Esophagus muscularis mucosa (tissue), 4 donors: ENCODE results near the gene NIPBL. TPM values are rescaled to one million over a fixed set of nuclear protein-coding genes. Genes with fewer than 3 reads are reported as not detected.
"Not testable (repeated sequence)": the region's sequence is repeated elsewhere in the genome, so short reads cannot be mapped to it uniquely, and the experiment has no call there.

Source experiments
- DNase-seq: peaks from one replicate; pipeline ENCODE4 v3.0.0-alpha.2; 2017; ENCODE audit errors: extremely low spot score
- H3K27ac ChIP-seq, 4 donors: fragments of 200-600 bp; sonication (generic); replicated peaks in 1 of 4; 1 replicate in 3 of 4; 2 replicates in 1 of 4; pipeline ENCODE4 v1.5.1; 2016 to 2019; ENCODE audit warnings: mild to moderate bottlenecking in 1 of 4
- H3K27me3 ChIP-seq, 4 donors: fragments of 200-600 bp; sonication (generic); one replicate each; pipeline versions ENCODE4 v1.5.1 to v1.6.0; 2016 to 2019
- H3K36me3 ChIP-seq, 4 donors: fragments of 200-600 bp; sonication (generic); one replicate each; pipeline ENCODE4 v1.5.1; 2016 to 2019
- H3K4me1 ChIP-seq, 4 donors: fragments of 200-600 bp; sonication (generic); one replicate each; pipeline ENCODE4 v1.5.1; 2016 to 2019
- H3K4me3 ChIP-seq, 4 donors: fragments of 200-600 bp; sonication (generic); 1 replicate in 2 of 4; 2 replicates in 2 of 4; pipeline ENCODE4 v1.5.1; 2016 to 2019; ENCODE audit warnings: mild to moderate bottlenecking in 4 of 4, moderate library complexity in 1 of 4
- H3K9me3 ChIP-seq, 4 donors: fragments of 200-600 bp; sonication (generic); 1 replicate in 3 of 4; 2 replicates in 1 of 4; pipeline ENCODE4 v1.5.1; 2016 to 2019
- EP300 ChIP-seq: sonication (generic); formaldehyde crosslinking; IDR thresholded peaks from one replicate; pipeline ENCODE4 v1.6.1; 2017; ENCODE audit warnings: antibody characterized with exemption
- POLR2A ChIP-seq: fragments of 450-650 bp; IDR thresholded peaks from one replicate; pipeline ENCODE4 v1.6.1; 2017; ENCODE audit warnings: antibody characterized with exemption, moderate library complexity, mild to moderate bottlenecking, low read depth
- POLR2AphosphoS5 ChIP-seq, 2 donors: sonication (generic); formaldehyde crosslinking; IDR thresholded peaks; one replicate each; pipeline ENCODE4 v1.6.1; 2017; ENCODE audit warnings: antibody characterized with exemption in 2 of 2
- WGBS: methylation state at CpG from one replicate; pipeline ENCODE4 v1.1.5; 2018; 5-methylcytosine and 5-hydroxymethylcytosine counted together
- intact Hi-C: fragments of 100-400 bp; cut with DNase I; formaldehyde crosslinking; loops from one replicate; pipeline ENCODE4 v1.15.1; 2023
- total RNA-seq, 4 donors: library from RNA; depleted of rRNA; stranded (reverse); fragments of >200 nt; gene quantifications; one replicate each; pipeline versions ENCODE4 v1.1.0 to v1.2.1, GENCODE V29; 2016
- TF ChIP-seq, protein P1 (sequence below), 3 experiments: fragments of 200-600 bp in 2 of 3; fragments of 450-650 bp in 1 of 3; sonication (generic) in 2 of 3; IDR thresholded peaks; one replicate each; pipeline ENCODE4 v1.5.1; 2017 to 2019; ENCODE audit warnings: antibody characterized with exemption in 3 of 3, mild to moderate bottlenecking in 2 of 3, moderate library complexity in 1 of 3

NIPBL gene
- total RNA-seq, 4 donors from 2014 or later: 38.9 to 50.3 (median 40.0) TPM

DNA sequence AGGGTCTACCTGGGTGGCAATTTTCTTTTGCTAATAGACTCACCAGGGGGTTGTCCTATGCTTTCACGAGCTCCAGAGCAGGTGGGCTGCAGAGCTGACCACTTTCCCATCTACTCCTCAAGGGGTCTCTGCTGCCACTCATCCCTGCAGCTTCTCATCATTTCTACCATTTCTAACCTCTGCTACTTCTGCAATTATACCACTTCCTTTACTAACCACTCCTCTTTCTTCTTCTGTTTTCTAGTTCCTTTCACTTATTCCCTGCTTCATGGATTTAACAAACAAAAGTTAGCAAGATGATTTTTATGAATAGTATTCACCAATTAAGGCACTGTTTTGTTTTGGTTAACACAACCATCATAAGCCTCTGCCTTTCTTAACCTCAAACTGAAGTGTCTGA is 34.5 kb upstream of the NIPBL start:
- Histone ChIP-seq H3K27me3 (no peaks in the 10 kb centered on the region), H3K9me3 (no peaks in the 10 kb centered on the region), H3K27ac (no peak overlapping the region), H3K4me1 (peaks cover 0 to 24% (median 9%) of the 10 kb centered on the region in 4 donors), H3K4me3 (no peak overlapping the region), H3K36me3 (no peaks in the 10 kb centered on the region)
- TF ChIP-seq EP300: no peak
- TF ChIP-seq, protein P1, sequence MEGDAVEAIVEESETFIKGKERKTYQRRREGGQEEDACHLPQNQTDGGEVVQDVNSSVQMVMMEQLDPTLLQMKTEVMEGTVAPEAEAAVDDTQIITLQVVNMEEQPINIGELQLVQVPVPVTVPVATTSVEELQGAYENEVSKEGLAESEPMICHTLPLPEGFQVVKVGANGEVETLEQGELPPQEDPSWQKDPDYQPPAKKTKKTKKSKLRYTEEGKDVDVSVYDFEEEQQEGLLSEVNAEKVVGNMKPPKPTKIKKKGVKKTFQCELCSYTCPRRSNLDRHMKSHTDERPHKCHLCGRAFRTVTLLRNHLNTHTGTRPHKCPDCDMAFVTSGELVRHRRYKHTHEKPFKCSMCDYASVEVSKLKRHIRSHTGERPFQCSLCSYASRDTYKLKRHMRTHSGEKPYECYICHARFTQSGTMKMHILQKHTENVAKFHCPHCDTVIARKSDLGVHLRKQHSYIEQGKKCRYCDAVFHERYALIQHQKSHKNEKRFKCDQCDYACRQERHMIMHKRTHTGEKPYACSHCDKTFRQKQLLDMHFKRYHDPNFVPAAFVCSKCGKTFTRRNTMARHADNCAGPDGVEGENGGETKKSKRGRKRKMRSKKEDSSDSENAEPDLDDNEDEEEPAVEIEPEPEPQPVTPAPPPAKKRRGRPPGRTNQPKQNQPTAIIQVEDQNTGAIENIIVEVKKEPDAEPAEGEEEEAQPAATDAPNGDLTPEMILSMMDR (IDR thresholded peaks at IDR 0.05): no peak
- no peak for TF ChIP-seq POLR2AphosphoS5 (IDR thresholded peaks at IDR 0.05)
- TF ChIP-seq POLR2A: no peak
- DNase-seq: no peak
- intact Hi-C loops: no loop called here
- WGBS: 33% methylated on average over 1 of the region's 1 CpG

DNA sequence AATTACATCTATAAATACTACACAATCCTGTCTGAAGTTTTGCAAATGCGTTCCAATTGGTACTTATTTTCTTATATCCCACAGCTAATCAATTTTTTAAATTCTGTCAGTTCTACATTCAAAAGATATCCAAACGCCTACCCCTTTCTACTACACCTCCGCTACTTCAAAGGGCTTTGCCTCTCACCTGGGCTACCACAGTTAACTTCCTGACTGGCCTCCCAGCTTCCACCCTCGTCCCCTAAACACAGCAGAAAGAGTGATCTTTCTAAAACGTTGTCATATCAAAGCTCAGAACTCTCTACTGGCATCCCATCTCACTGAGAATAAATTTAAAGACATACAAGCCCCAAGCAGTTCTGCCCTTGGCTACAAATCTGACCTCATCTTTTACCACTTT is 32.3 kb upstream of the NIPBL start:
- WGBS: 74% methylated on average over 5 of the region's 5 CpGs
- no peak overlapping the region for H3K27ac ChIP-seq
- no peak for DNase-seq
- peaks cover 0 to 5% (median 1%) of the 10 kb centered on the region in 4 donors for H3K4me1 ChIP-seq
- TF ChIP-seq, protein P1 (IDR thresholded peaks at IDR 0.05): no peak
- no peak for TF ChIP-seq POLR2A
- no peak for TF ChIP-seq EP300
- TF ChIP-seq POLR2AphosphoS5 (IDR thresholded peaks at IDR 0.05): no peak
- H3K4me3 ChIP-seq: no peak overlapping the region
- no peaks in the 10 kb centered on the region for H3K9me3 ChIP-seq
- H3K27me3 ChIP-seq: no peaks in the 10 kb centered on the region
- intact Hi-C loops: no loop called here
- H3K36me3 ChIP-seq: no peaks in the 10 kb centered on the region

DNA sequence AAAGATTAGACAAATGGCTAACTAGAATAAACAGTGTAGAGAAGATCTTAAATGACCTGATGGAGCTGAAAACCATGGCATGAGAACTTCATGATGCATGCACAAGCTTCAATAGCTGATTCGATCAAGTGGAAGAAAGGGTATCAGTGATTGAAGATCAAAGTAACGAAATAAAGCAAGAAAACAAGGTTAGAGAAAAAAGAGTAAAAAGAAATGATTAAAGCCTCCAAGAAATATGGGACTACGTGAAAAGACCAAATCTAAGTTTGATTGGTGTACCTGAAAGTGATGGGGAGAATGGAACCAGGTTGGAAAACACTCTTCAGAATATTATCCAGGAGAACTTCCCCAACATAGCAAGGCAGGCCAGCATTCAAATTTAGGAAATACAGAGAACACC is 28.0 kb upstream of the NIPBL start:
- H3K36me3 ChIP-seq, H3K4me3 ChIP-seq, H3K9me3 ChIP-seq, intact Hi-C loops, H3K27ac ChIP-seq, DNase-seq, H3K27me3 ChIP-seq, H3K4me1 ChIP-seq: not testable (repeated sequence)
- 94% methylated on average over 3 of the region's 3 CpGs for WGBS

DNA sequence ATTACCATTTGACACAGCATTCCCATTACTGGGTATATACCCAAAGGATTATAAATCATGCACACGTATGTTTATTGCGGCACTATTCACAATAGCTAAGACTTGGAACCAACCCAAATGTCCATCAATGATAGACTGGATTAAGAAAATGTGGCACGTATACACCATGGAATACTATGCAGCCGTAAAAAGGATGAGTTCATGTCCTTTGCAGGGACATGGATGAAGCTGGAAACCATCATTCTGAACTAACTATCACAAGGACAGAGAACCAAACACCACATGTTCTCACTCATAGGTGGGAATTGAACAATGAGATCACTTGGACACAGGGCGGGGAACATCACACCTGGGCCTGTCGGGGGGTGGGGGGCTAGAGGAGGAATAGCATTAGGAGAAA is 23.7 kb upstream of the NIPBL start:
- H3K27me3 ChIP-seq, H3K9me3 ChIP-seq, H3K4me3 ChIP-seq, intact Hi-C loops, H3K4me1 ChIP-seq, H3K36me3 ChIP-seq, H3K27ac ChIP-seq, DNase-seq: not testable (repeated sequence)
- 93% methylated on average over 6 of the region's 6 CpGs for WGBS

DNA sequence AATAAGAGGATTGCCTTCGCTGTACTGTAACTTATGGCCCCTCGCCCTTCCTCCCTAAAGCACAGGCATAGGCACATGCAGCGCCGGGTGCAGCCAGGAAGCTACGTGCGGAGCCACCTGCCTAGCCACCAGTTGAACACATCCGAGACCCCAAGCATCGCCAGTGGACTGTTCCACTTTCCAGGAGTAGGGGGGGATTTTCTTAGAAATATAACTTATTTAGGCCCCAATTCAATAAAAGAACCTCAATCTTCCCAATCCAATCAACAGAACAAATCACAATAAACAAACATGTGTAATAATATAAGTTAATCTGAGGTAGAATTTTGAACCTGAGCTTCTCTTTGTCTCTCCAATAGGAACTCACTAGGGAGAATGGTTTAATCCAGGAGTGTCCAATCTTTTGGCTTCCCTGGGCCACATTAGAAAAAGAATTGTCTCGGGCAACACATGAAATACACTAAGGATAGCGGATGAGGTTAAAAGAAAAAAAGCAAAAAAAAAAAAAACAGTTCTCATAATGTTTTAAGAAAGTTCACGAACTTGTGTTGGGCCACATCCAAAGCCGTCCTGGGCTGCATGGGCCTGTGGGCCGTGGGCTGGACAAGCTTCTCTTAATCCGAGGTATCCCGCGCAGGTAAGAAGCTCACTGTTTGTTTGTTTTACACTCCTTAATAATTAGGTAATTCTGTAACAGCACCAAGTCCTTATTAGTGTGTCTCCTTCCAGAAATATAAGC is 22.0 kb upstream of the NIPBL start:
- intact Hi-C loops: no loop called here
- 83% methylated on average over 16 of the region's 16 CpGs for WGBS

More for the DNA sequence above, 22.0 kb upstream of the NIPBL start:
- Histone ChIP-seq H3K4me1 (no peaks in the 10 kb centered on the region), H3K27me3 (peaks cover 0 to 4% (median 0%) of the 10 kb centered on the region in 4 donors), H3K9me3 (no peaks in the 10 kb centered on the region), H3K36me3 (no peaks in the 10 kb centered on the region), H3K4me3 (no peak overlapping the region), H3K27ac (no peak overlapping the region)
- TF ChIP-seq POLR2AphosphoS5 (IDR thresholded peaks at IDR 0.05): no peak
- no peak for TF ChIP-seq EP300
- no peak for TF ChIP-seq POLR2A
- TF ChIP-seq, protein P1 (IDR thresholded peaks at IDR 0.05): no peak
- no peak for DNase-seq
